ENCODE measurements around the gene LRIG1.

The LRIG1 gene

DNA sequence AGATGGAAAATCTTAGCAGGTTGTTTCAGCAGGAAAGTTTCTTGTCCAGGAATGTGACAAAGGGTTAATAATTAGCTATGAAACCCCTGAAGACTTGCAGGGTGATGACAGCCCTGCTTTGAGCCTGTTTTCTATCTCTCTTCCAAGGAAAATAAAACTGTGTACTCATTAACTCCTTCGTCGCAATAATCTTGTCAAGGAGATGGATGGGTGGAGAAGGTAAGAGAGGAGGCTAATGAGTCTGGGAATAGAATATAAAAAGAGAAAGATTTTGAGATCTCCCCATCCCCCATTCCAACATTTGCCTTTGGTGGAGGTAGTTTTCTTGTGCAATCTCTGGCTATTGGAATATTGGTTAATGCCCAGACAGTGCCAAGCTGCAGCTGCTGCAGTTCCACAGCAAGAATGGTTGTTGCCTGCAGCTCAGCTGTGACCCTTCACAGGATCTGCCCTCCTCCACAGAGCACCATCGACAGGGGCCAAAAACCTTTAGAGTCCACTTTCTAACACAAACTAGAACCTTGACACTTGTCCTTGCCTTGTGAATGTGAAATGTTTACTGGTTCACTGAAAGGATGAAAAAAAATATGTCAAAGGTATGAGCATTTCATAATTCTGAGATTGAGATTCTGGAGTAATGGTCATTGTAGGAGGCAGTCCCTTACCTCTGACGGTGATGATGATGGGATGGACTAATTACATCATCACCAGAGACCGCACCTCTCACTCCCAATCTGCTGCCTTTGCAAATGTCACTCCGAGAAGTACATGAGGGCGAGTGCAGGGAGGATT, 4.2 kb upstream of the LRIG1 start:
- H3K4me3 ChIP-seq (ENCODE audit: low read length): no peak overlapping the region

DNA sequence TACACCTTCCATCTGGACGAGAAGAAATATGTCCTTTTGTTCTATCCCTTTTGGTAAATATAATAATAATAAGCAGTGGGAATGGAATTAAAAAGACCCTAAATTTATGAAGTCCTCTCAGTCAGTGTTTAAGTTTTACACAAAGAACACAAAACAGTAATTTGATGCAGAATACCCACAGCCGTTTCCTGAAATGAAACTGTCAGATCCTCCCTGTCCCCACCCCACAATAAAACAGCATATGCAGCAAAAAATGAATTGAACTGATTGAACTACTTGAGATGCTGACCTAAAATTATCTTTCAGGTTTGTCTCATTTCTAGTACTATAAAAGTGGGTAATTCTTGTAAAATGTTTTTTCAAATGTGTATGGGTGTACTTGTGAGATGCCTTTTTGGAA, 2.2 kb upstream of the LRIG1 start:
- no peak for DNase-seq (ENCODE audit: low read depth)
- TF ChIP-seq, protein P1, sequence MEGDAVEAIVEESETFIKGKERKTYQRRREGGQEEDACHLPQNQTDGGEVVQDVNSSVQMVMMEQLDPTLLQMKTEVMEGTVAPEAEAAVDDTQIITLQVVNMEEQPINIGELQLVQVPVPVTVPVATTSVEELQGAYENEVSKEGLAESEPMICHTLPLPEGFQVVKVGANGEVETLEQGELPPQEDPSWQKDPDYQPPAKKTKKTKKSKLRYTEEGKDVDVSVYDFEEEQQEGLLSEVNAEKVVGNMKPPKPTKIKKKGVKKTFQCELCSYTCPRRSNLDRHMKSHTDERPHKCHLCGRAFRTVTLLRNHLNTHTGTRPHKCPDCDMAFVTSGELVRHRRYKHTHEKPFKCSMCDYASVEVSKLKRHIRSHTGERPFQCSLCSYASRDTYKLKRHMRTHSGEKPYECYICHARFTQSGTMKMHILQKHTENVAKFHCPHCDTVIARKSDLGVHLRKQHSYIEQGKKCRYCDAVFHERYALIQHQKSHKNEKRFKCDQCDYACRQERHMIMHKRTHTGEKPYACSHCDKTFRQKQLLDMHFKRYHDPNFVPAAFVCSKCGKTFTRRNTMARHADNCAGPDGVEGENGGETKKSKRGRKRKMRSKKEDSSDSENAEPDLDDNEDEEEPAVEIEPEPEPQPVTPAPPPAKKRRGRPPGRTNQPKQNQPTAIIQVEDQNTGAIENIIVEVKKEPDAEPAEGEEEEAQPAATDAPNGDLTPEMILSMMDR (conservative IDR thresholded peaks at IDR 0.05; ENCODE audit: low read length): no peak
- H3K4me3 ChIP-seq (ENCODE audit: low read length): no peak overlapping the region

More for the DNA sequence above, 4.2 kb upstream of the LRIG1 start:
- DNase-seq (ENCODE audit: low read depth): no peak
- TF ChIP-seq, protein P1 (conservative IDR thresholded peaks at IDR 0.05; ENCODE audit: low read length): no peak

DNA sequence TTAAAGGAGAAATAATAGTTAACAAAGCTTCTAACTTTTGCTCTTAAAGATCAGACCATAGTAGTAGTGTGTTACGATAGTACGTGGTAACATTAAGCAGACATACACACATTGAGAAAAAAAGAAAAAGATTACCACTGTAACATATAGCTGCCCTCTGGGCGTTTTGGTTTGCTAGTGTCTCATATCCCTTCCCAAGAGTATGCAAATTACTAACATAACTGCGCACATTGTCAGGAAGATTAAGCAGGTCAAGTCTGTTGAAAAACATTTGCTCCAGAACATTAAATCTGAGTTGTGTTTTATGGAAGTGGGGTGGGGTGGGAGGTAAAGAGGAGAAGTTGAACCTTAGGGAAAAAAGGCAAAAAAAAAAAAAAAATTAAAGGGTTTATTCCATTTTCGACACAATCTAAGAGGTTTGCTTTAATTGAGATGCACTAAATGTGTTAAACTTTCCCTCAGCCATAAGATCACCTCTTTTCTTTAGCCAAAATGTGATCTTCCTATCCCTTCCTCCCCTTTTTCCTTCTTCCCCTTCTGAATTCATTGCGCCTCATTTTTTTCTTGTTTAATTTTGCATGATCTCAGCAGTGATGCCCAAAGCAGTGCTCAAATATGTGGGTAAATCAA, 1.5 kb upstream of the LRIG1 start:
- DNase-seq (ENCODE audit: low read depth): no peak
- H3K4me3 ChIP-seq (ENCODE audit: low read length): no peak overlapping the region
- TF ChIP-seq, protein P1 (conservative IDR thresholded peaks at IDR 0.05; ENCODE audit: low read length): no peak

DNA sequence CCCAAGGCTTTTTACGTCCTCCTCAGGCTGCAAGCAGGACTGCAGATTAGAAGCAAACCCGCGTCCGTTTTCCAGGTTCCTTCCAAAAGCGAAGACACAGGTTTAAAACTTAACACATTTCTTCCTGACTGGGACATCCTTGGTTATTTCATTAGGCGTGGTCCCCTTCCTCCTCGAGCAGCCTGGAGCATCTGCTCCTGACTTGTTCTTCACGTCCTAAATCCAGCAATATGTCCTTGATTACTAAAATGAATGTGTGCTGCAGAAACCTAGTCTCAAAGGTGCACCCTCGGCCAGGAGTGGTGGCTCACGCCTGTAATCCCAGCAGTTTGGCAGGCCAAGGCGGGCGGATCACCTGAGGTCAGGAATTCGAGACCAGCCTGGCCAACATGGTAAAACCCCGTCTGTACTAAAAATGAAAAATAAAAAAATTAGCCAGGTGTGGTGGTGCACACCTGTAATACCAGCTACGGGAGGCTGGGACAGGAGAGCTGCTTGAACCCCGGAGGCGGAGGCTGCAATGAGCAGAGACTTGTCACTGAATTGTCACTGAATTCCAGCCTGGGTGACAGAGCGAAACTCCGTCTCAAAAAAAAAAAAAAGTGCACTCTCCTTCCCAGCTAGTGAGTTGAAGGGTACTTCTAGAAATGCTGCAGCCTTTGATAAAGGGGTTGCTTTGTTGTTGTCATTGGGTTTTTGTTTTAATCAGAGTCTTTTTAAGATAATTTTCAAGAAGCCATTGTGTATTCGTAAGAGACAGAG, 842 bp upstream of the LRIG1 start:
- TF ChIP-seq, protein P1 (conservative IDR thresholded peaks at IDR 0.05; ENCODE audit: low read length): peak; percentile 50
- peak overlapping the region; percentile 63 for H3K4me3 ChIP-seq (ENCODE audit: low read length)
- DNase-seq (ENCODE audit: low read depth): no peak

DNA sequence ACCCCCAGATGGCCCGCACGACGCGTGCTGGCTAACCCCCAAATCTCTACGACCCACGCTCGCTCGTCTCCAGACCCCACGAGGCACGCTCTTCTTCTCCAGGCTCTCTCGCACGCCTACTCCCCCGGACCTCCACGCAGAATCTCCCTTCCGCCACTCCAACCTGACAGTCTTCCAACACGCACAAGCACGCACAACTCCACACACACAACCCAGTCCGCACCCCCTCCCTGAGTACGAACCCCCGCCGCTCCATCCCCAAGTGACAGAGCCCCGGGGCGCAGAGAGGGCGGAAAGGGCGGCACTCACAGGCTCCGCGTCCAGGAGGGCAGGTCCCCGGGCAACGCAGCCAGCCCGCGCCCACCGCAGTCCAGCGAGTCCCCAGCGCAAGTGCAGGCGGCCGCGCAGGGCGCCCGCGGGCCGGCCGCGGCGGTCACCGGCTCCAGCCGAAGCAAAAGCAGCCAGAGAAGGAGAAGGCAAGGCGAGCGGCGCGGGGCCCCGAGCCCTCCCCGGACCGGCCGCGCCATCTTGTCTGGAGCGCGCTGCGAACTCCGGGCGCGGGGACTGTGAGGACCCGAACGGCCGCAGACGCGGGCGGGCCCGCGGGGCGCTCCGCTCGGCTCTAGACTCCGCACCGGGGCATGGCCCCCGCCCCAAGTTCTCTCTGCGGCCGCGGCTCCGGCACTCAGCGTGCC, 794 bp downstream of the LRIG1 start:
- peak overlapping the region; percentile 80 for H3K4me3 ChIP-seq (ENCODE audit: low read length)
- DNase-seq (ENCODE audit: low read depth): peak; percentile 20
- TF ChIP-seq, protein P1 (conservative IDR thresholded peaks at IDR 0.05; ENCODE audit: low read length): no peak

DNA sequence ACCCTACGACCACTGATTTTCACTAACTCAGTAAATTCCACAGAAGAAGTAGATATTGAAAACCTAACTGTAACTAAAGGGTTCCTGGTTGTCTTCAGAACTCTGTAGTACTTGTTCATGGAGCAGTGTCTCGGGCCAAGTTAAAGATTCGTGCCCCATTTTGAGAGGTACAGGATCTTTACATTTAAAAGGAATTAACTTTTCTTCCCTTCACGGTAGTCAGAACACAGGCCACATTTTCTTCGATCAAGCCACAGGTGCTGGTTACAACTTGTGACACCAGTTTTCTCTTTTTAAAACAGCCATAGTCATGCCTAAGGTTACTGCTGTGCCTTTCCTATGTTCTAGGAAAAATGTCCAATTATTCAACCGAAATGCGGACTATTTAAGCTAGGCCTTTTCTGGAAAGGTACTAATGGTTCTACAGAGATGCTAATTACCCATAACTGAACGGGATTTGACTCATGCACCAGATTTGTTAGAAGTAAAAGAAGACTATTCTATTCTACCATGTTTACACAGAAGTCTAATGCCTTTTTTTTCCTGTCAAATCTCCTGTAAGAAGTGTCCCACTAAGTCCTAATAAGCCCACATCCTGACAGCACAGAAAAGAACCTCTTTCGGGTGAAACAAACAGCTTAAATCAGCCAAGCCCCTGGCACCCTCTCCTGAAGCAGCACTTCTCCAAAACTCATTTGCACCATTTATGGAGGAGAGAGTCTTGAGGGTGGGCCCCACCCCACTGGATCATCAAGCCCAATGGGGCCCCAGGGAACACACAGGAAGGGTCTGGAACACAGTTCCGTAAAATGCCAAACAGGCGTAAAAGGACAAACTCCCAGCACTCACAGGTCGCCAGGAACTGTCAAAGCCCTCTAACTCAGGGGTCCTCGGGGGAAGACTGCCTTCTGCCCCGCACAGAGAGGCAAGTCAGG, 1.9 kb downstream of the LRIG1 start:
- TF ChIP-seq, protein P1 (conservative IDR thresholded peaks at IDR 0.05; ENCODE audit: low read length): no peak
- H3K4me3 ChIP-seq (ENCODE audit: low read length): peak overlapping the region; percentile 80
- no peak for DNase-seq (ENCODE audit: low read depth)
